Neural crest cell (in vitro differentiated cells): ENCODE measurements around the gene TCERG1L. TPM values are rescaled to one million over a fixed set of nuclear protein-coding genes. Genes with fewer than 3 reads are reported as not detected.
A peak's percentile ranks its signal among the peaks of the same experiment; 100 is the strongest.

ENCODE experiments used
- DNase-seq: peaks from one replicate; pipeline ENCODE4 v3.0.0; 2021; ENCODE audit warnings: low read depth, mixed read lengths, low spot score
- H3K27ac Mint-ChIP-seq: one replicate; pipeline ENCODE4 v1.8.0; 2021; ENCODE audit warnings: mild to moderate bottlenecking, mixed read lengths; ENCODE audit not compliant: unreplicated experiment
- H3K27me3 Mint-ChIP-seq: 2 replicates; pipeline ENCODE4 v1.8.0; 2021; ENCODE audit warnings: low read depth, mild to moderate bottlenecking, mixed read lengths
- H3K36me3 Mint-ChIP-seq: 2 replicates; pipeline ENCODE4 v1.8.0; 2021; ENCODE audit warnings: low read depth, mild to moderate bottlenecking, mixed read lengths
- H3K4me1 Mint-ChIP-seq: 2 replicates; pipeline ENCODE4 v1.8.0; 2021; ENCODE audit warnings: mixed read lengths
- H3K4me3 Mint-ChIP-seq: one replicate; pipeline ENCODE4 v1.8.0; 2021; ENCODE audit warnings: mild to moderate bottlenecking, mixed read lengths
- H3K9me3 Mint-ChIP-seq: 2 replicates; pipeline ENCODE4 v1.8.0; 2021; ENCODE audit warnings: mixed read lengths
- total RNA-seq: library from RNA; stranded (reverse); gene quantifications from 2 replicates; pipeline ENCODE4 v1.2.1, GENCODE V29; 2021
- TF ChIP-seq, protein P1 (sequence below): fragments of 200-600 bp; sonication (generic); conservative IDR thresholded peaks from 2 replicates; pipeline ENCODE4 v1.5.0; 2021; ENCODE audit warnings: antibody characterized with exemption, mild to moderate bottlenecking

TCERG1L gene
- total RNA-seq, 1 donor from 2014 or later, result 0.96 TPM

DNA sequence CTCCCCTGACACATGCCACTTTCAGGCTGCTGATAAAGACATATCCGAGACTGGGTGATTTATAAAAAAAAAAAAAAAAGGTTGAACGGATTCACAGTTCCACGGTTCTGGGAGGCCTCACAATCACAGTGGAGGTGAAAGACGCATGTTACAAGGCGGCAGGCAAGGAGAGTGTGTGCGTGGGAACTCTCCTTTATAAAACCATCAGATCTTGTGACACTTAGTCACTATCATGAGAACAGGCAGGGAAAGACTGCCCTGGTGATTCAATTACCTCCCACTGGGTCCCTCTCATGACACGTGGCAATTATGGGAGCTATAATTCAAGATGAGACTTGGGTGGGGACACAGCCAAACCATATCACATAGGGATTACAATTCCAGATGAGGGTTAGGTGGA lies 181.5 kb downstream of the TCERG1L start:
- H3K36me3 Mint-ChIP-seq, result no peaks in the 10 kb centered on the region
- DNase-seq, result no peak
- no peaks in the 10 kb centered on the region for H3K9me3 Mint-ChIP-seq
- no peaks in the 10 kb centered on the region for H3K27me3 Mint-ChIP-seq
- H3K4me3 Mint-ChIP-seq, result no peak overlapping the region
- no peak overlapping the region for H3K27ac Mint-ChIP-seq
- H3K4me1 Mint-ChIP-seq, result peaks cover 29% of the 10 kb centered on the region
- TF ChIP-seq, protein P1, sequence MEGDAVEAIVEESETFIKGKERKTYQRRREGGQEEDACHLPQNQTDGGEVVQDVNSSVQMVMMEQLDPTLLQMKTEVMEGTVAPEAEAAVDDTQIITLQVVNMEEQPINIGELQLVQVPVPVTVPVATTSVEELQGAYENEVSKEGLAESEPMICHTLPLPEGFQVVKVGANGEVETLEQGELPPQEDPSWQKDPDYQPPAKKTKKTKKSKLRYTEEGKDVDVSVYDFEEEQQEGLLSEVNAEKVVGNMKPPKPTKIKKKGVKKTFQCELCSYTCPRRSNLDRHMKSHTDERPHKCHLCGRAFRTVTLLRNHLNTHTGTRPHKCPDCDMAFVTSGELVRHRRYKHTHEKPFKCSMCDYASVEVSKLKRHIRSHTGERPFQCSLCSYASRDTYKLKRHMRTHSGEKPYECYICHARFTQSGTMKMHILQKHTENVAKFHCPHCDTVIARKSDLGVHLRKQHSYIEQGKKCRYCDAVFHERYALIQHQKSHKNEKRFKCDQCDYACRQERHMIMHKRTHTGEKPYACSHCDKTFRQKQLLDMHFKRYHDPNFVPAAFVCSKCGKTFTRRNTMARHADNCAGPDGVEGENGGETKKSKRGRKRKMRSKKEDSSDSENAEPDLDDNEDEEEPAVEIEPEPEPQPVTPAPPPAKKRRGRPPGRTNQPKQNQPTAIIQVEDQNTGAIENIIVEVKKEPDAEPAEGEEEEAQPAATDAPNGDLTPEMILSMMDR, result no peak

DNA sequence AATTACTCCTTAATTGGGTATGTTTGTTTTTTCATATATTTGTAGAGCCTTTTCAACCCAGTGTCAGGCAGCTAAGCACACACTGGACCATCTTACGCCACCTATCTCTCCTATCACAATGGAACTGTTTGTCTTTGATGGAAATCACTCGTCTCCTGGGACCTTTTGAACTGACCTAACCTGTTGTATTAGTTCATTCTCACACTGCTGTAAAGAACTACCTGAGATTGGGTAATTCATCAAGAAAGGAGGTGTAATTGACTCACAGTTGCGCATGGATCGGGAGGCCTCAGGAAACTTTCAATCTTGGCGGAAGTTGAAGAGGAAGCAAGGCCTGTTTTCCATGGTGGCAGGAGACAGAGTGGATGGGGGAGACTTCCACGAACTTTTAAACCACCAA lies 182.0 kb downstream of the TCERG1L start:
- H3K9me3 Mint-ChIP-seq, result no peaks in the 10 kb centered on the region
- H3K4me1 Mint-ChIP-seq, result peaks cover 29% of the 10 kb centered on the region
- no peak for DNase-seq
- H3K27me3 Mint-ChIP-seq, result no peaks in the 10 kb centered on the region
- TF ChIP-seq, protein P1, result no peak
- no peaks in the 10 kb centered on the region for H3K36me3 Mint-ChIP-seq
- no peak overlapping the region for H3K27ac Mint-ChIP-seq
- no peak overlapping the region for H3K4me3 Mint-ChIP-seq

- Mint-ChIP-seq H3K4me3 (no peak overlapping the region), H3K4me1 (peaks cover 29% of the 10 kb centered on the region), H3K27ac (no peak overlapping the region), H3K27me3 (no peaks in the 10 kb centered on the region), H3K36me3 (no peaks in the 10 kb centered on the region), H3K9me3 (no peaks in the 10 kb centered on the region)
- DNase-seq, result no peak
- TF ChIP-seq, protein P1, result no peak
These were observed 182.8 kb downstream of the TCERG1L start for GRCh38 chr10:131128731-131129130.

GRCh38 chr10:131127610-131128009 lies 183.9 kb downstream of the TCERG1L start:
- Mint-ChIP-seq H3K27ac (no peak overlapping the region), H3K9me3 (no peaks in the 10 kb centered on the region), H3K4me1 (peaks cover 29% of the 10 kb centered on the region), H3K4me3 (no peak overlapping the region), H3K36me3 (no peaks in the 10 kb centered on the region), H3K27me3 (no peaks in the 10 kb centered on the region)
- DNase-seq, result no peak
- TF ChIP-seq, protein P1, result no peak

DNA sequence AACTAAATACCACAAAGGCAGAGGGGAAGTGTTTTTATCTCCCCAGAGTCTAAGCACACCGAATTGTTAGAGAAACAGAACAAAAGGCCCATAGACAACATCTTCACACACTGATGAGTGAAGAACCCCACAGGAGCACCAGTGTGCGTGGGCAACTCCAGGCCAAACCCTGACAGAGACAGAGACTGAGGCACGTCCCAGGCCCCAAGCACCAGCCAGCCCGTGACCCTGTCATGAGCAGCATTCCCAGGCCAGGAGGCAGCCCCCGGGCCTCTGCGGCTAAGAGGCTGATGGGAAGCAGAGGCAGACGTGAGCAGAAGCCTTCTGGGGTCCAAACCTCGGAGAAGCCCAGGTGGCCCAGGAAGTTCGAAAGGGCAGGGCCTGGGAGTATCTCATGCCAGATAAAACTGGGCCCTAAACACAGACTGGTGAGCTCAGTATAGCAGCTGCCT lies 184.4 kb downstream of the TCERG1L start:
- TF ChIP-seq, protein P1, result no peak
- H3K9me3 Mint-ChIP-seq, result no peaks in the 10 kb centered on the region
- no peaks in the 10 kb centered on the region for H3K27me3 Mint-ChIP-seq
- H3K4me1 Mint-ChIP-seq, result peaks cover 26% of the 10 kb centered on the region
- peak overlapping the region; percentile 53 for H3K27ac Mint-ChIP-seq
- H3K4me3 Mint-ChIP-seq, result no peak overlapping the region
- no peak for DNase-seq
- no peaks in the 10 kb centered on the region for H3K36me3 Mint-ChIP-seq
